Cardiac fibroblast (primary cell): Measurements from ENCODE around the gene FAM184B.
A peak's percentile ranks its signal among the peaks of the same experiment; 100 is the strongest.

Experiments
- DNase-seq, 2 donors: peaks; one replicate each; pipeline versions ENCODE4 v3.0.0 to v3.0.0-alpha.2; 2010; ENCODE audit warnings: low read depth in 2 of 2
- H3K4me3 ChIP-seq, 2 donors: replicated peaks in 1 of 2; 1 replicate in 1 of 2; 2 replicates in 1 of 2; pipeline ENCODE4 v1.5.1; 2011; ENCODE audit warnings: low read depth in 2 of 2, low read length in 2 of 2, mild to moderate bottlenecking in 2 of 2, moderate library complexity in 1 of 2
- TF ChIP-seq, protein P1 (sequence below): IDR thresholded peaks from one replicate; pipeline ENCODE4 v1.5.1; 2011; ENCODE audit warnings: low read depth, mild to moderate bottlenecking, low read length, inconsistent platforms

Gene FAM184B

DNA sequence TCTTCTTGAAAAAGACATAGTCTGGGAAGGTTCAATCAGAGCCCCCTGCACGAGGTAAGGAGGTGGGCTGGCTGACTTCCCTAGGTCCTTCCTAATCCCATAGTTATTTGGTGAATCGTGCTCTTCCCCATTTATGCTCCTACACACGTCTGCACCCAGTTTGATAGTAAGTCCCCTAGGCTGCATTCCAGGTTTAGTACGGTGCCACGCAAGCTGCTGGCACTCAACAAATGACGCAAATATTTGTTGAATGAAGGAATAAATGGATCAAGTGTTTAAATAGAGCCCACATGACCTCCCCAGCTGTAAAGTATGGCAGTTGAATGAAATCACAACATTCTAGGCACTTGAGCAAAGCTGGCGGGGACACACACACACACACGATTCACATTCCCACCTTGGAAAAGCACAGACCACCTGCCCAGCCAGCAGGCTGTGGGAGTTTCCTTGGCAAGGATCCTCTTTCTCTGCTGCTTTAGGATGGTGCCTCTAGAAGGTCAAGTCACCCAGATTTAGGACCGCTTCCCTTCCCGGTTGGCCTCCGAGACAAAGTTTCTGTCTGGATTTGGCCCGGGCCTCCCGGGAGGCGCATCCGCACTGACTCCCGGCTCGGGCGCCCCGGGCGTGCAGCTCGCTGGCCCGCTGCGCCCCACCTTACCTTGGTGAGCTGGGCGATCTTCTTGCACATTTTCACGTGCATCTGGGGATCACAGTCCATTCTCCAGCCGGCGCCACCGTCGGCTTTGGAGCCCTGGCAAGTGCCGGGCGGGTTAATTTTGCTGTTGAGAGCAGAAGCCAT lies 721 bp downstream of the FAM184B start:
- DNase-seq: peak; percentile 15 to 25
- TF ChIP-seq, protein P1, sequence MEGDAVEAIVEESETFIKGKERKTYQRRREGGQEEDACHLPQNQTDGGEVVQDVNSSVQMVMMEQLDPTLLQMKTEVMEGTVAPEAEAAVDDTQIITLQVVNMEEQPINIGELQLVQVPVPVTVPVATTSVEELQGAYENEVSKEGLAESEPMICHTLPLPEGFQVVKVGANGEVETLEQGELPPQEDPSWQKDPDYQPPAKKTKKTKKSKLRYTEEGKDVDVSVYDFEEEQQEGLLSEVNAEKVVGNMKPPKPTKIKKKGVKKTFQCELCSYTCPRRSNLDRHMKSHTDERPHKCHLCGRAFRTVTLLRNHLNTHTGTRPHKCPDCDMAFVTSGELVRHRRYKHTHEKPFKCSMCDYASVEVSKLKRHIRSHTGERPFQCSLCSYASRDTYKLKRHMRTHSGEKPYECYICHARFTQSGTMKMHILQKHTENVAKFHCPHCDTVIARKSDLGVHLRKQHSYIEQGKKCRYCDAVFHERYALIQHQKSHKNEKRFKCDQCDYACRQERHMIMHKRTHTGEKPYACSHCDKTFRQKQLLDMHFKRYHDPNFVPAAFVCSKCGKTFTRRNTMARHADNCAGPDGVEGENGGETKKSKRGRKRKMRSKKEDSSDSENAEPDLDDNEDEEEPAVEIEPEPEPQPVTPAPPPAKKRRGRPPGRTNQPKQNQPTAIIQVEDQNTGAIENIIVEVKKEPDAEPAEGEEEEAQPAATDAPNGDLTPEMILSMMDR: no peak
- H3K4me3 ChIP-seq: peak overlapping the region; percentile 47 to 48

DNA sequence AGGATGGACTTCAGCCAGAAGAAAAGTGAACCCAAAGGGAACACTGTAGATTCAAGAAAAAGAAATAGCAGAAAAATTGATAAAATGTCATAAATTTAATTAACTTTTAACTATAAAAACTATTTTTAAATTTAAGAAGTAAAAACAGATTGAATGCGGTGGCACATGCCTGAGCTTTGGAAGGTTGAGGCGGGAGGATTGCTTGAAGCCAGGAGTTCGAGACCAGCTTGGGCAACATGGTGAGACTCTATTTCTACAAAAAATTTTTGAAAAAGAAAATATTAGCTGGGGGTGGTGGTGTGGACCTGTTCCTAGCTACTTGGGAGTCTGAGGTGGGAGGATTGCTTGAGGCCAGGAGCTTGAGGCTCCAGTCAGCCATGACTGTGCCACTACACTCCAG lies 3.0 kb downstream of the FAM184B start:
- TF ChIP-seq, protein P1: no peak
- H3K4me3 ChIP-seq: no peak overlapping the region
- no peak for DNase-seq

DNA sequence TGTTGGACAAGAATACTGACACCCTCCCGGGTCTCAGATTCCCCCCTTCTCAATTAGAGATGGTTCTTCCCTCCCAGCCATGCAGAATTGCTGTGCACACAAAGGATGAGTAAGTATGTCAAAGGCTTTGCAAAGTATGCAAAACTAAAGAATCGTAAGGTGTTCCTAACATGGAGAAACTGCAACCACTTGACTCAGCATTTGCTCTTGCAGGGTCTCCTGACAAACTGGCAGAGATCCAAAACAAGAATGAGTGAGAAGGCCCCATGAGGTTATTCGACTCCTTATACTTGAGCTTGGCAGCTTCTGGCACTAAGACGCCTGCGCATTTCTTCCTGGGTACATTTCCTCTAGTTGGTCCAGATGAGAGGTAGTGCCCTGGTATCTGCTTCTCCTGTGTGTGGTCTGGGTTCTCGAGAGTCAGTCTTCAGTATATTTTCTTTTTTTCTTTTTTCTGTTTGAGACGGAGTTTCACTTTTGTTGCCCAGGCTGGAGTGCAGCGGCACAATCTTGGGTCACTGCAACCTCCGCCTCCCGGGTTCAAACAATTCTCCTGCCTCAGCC lies 8.2 kb downstream of the FAM184B start:
- no peak for DNase-seq
- TF ChIP-seq, protein P1: no peak
- H3K4me3 ChIP-seq: no peak overlapping the region

DNA sequence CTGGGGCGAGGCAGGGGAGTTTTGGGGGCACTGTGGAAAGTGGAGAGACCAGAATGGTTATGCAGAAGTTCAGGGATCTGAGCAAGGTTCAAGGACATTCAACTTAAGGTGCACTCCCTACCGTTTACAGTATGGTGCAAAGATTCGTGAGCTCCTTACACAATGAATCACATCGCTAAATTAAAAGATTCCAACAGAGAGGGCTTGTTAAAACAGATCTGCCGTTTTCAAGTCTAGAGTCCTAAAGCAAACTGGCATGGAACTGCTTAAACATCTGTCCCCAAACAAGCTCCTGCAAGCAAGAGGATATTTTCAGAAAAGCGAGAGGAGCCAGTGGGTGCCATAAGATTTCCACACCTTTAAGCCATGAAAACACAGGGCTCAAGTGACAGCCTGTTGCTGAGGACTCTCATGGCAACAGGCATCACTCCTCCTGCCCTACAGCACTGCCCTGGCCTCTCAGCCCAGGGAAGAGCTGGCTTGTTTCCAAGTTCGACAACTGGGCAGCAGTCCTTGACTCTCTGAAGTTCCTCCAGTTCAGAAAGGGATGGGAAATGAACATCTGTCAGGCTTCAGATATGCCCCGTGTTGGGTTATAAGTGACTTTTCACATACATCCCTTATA lies 10.0 kb downstream of the FAM184B start:
- TF ChIP-seq, protein P1: no peak
- no peak overlapping the region for H3K4me3 ChIP-seq
- no peak for DNase-seq

DNA sequence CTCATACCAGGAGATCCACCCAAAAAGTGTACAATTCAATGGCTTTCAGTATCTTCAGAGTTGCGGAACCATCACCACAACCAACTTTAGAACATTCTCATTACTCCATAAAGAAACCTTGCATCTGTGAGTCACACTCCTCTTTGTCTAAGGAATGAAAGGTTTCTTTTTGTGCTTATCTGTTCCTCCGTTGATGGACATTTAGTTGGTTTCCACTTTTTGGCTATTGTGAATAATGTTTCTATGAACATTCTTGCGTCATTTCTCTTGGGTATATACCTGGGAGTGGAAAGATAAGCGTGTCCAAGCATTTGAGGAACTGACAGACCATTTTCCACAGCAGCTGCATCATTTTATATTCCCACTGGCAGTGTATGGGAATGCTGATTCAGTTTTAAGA lies 10.6 kb downstream of the FAM184B start:
- TF ChIP-seq, protein P1: no peak
- H3K4me3 ChIP-seq: no peak overlapping the region
- DNase-seq: peak in 1 of 2 donors; percentile 31

DNA sequence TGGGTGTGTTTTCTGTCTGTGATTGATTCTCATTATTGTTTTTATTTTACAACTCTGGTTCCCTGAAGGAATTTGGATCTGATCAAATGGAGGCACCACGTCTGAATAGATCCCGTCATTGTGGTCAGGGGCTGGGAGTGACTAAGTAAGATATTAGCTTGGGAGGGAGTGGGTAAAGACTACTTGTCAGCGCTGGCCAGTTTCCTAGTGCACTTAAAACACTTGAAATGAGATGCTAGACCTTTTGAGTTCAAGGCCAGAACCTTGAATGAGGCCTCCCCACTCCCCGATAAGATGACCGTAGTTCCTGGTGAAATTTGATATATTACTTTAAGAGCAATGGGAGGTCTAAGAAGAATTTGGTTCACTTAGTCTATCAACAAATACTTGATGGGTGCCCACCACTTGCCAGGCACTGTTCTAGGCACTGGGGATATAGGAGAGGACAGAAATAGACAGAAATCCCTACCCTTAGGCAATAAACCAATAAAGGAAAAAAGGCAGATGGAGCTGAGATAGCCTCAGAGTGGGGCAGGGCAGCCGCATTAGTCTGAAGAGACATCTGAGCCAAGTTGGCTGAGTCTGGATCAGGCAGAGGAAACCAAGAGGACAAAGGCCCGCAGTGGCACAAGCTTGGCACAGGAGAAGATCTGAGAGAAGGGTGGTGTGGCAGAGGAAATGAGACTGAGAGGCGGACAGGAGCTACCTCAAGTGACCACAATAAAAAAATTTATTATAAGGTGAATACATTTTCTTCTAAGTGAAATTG lies 11.8 kb downstream of the FAM184B start:
- TF ChIP-seq, protein P1: no peak
- H3K4me3 ChIP-seq: no peak overlapping the region
- no peak for DNase-seq
